Glomerular visceral epithelial cell (primary cell): ENCODE data around the gene IGFN1.
"Not testable (repeated sequence)": the region's sequence is repeated elsewhere in the genome, so short reads cannot be mapped to it uniquely, and the experiment has no call there.

Source experiments
- DNase-seq: peaks from one replicate; pipeline ENCODE4 v3.0.0-alpha.2; 2016; ENCODE audit errors: extremely low spot score

IGFN1 gene

GRCh38 chr1:201190624-201191051 is at the start of gene IGFN1:
TSS of gene IGFN1 (plus strand) at chr1:201190824. CDS start at chr1:201193294, 2,470 bp downstream.
- DNase-seq = no peak

- no peak for DNase-seq
These were observed 49.7 kb upstream of the IGFN1 start for GRCh38 chr1:201140941-201141260.

GRCh38 chr1:201141418-201141817 is 49.2 kb upstream of the IGFN1 start:
- no peak for DNase-seq

GRCh38 chr1:201142011-201142848 is 48.4 kb upstream of the IGFN1 start:
- no peak for DNase-seq

DNA sequence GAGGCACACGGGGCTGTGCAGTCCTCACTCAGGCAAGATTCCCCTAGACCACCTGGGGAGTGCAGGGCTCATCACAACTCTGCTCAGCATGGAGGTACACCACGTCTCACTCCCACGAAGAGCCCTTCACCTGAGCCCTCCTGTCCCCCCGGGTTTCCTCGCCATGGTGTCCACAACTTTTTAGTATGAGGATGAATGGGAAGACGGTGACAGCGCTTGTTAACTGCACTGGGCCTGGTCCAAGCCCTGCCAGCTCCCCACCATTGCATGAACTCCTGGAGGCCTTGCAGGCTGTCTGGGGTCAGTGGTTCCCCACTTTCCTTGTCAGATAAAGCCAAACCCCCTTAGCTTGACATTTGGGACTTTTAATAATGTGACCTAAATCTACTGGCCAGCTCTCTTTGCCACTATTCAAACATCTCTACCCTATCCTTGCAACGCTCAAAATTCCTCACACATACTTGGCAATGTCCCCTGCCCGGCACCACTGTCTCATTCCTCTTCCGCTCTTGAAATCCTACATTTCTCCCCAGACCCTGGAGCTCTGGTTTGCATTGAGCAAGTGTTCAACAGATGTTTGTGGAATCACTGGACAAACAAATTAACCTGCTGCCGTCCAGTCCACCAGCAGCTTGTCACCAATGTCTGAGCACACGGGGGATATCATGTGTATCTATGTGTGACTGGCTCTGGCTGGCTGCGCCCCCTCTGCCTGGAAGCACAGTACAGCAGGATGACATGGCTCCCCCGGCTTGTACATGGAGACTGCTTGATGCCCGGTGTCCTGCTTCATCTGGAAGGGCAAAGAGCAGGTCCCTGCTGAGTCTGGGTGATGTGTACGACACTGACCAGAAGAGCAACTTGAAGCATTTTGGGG is 47.5 kb upstream of the IGFN1 start:
- no peak for DNase-seq

DNA sequence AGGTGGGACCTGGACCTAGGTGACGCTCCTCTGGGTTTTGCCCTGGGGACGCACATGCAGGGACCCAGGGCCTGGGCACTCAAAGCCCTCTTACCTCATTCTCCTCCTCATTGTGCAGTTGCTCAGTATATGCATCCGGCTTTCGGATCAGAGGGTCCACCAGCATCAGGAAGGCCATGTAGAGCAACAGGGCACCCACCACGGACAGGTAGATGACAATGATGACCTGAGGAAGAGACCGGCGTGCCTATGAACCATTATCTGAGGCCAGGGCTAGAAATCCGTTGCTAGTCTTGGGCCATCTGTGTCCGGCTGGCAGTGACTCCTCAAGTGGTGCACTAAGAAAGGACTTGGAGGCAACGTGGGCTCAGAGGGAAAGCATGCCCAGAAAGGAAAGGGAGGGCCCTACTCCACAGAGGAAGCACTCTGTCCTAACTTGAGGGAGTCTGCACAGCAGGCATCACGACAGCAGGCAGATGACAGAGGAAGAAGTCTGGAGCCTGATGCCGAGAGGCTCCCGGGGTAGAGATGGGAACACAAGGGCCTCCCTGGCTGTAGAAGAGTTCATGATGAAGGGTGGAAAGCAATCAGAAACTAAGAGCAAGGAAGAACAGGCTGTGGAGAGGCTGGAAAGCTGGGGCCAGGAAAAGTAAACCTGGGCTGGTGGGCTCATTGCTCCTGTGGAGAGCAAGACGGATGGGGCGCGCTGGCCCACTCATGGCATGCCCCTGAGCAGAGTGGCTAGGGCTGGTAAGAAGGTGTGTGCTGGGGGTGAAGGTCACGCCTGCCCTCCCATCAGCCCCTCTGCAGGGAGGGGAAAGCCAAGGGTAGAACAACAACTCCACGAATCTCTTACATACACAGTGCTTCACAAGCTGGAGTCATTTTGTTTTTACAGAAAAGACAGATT is 46.6 kb upstream of the IGFN1 start:
- no peak for DNase-seq

- no peak for DNase-seq
These were observed 45.9 kb upstream of the IGFN1 start for GRCh38 chr1:201144701-201145100.

DNA sequence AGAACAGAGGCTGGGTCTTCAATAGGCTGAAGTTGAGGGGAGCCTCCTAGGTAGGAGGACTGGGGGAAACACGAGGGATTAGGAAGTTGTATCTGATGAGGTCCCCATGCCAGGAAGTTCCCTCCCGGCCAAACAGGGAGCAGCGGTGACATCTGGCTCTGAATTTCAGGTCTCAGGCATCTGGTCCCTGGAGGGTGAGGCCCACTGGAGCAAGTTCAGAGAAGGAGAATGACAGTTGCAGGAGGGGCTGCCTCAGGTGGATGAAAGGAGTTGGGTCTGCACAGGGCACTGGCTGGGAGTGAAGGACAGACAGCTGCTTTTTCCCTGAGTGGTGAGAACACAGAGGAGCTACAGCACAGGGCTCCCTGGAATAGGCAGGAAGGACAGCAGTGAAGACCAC is 45.5 kb upstream of the IGFN1 start:
- no peak for DNase-seq

- no peak for DNase-seq
These were observed 44.8 kb upstream of the IGFN1 start for GRCh38 chr1:201145816-201146215.

DNA sequence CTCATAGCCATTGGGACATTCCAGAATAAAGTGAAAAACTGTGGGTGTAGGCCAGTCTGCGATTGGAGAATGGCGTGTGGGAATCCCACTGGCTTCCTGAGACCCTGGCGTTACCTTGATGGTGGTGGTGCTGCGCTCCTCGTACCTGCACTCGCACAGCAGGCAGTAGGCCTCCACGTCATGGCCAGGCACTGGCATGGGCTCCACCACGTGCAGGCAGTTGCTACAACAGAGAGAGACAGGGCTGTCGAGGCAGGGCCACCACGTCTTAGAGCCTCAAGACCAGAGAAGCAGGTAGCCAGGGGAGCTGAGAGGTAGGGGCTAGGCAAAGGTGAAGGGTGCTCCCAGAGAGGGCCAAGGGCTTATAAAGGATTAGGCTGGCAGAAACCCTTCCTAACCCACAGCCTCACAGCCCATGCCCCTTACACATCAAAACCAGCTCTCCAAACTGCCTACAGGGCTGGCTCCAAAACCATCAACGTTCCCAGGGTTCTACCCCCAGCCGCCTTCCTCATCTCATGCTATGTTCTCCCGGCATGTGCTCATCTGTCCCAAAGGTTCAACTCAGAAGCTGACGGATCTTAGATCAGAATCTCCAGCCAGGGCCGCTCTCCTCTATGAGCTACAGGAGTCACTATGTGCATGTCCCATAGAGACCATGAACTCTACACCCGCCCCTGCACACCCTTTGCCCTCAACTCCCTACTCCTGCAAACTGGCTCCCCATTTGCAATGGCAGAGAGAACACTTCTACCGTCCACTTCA is 43.8 kb upstream of the IGFN1 start:
- no peak for DNase-seq

GRCh38 chr1:201147396-201148015 is 43.1 kb upstream of the IGFN1 start:
- no peak for DNase-seq

DNA sequence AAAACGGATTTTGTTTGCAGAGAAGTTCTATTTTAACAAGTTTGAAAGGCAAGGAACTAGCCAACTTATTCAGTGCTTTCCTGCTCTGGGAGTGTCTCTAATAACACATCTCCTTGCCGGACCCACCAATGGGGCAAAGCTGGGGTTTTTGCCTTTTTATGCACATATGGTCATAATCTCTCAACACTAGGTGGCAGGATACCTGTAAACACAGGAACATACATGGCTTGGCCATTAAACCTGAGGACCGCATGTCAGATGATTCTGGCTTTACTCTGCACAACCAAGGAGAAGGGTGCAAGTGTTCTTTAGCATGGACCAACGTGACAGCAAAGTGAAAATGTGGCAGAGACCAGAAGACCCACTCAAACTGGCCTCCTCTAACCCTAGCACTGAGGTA is 41.2 kb upstream of the IGFN1 start:
- peak; percentile 44 for DNase-seq

GRCh38 chr1:201153474-201154388 is 36.9 kb upstream of the IGFN1 start:
- DNase-seq = no peak

DNA sequence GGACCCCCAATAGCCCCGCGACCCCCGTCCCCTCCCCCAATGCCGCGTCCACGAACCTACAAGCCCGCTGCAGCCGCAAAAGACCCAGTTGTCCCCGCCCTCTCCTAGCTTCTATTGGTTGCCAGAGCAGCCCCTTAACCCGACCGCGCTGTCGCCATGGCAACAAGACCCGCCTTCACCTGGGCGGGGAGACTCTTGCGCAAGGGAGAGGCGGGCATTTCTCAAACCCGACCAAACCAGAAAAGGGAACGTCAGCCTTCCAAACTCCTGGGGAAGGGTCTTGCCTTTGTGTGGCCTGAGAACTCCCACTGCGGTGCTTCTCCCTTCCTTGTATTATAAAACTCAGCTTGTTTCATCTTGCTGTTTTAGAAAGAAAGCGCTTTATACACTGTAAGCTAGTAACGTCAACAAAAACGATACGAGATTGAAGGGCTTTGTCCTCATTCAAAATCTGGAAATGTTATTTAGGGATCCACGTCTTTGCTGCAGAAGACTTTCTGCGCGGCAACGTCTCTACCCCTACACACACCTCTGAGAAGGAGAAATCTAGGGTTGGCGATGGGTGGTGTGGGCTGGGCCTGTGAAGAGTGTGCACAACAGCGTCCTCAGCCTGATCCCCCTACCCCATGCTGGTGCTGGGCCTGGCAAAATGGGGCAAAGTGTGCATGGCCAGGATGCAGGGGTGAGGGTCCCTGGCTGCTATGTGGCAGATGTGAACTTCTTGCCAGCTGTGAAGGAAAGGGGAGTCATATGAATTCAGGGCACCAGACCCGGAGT is 36.0 kb upstream of the IGFN1 start, which contains the start of gene TMEM9:
Gene TMEM9, minus strand, starts transcription at position 86 of the 777 bp plus-strand sequence. CDS start 551 bp downstream, outside the sequence.
- DNase-seq = peak; percentile 97

- no peak for DNase-seq
These were observed 35.3 kb upstream of the IGFN1 start for GRCh38 chr1:201155354-201155753.

- DNase-seq = no peak
These were observed 34.3 kb upstream of the IGFN1 start for GRCh38 chr1:201156346-201156745.

- no peak for DNase-seq
These were observed 33.8 kb upstream of the IGFN1 start for GRCh38 chr1:201156819-201157218.

- no peak for DNase-seq
These were observed 32.7 kb upstream of the IGFN1 start for GRCh38 chr1:201157949-201158348.

DNA sequence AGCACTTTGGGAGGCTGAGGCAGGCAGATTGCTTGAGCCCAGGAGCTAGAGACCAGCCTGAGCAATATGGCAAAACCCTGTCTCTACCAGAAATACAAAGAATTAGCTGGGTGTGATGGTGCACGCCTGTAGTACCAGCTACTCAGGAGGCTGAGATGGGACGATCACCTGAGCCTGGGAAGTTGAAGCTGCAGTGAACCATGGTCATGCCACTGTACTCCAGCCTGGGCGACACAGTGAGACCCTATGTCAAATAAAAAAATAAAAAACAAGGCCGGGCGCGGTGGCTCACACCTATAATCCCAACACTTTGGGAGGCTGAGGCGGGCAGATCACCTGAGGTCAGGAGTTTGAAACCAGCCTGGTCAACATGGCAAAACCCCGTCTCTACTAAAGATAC is 27.6 kb upstream of the IGFN1 start:
- not testable (repeated sequence) for DNase-seq
